Breast epithelium (tissue), 3 donors: ENCODE measurements around the gene NEU4.

Experiments
- CTCF ChIP-seq, 3 donors: fragments of 450-650 bp; IDR thresholded peaks; one replicate each; pipeline ENCODE4 v1.5.1; 2016 to 2017; ENCODE audit warnings: antibody characterized with exemption in 3 of 3, mild to moderate bottlenecking in 3 of 3, moderate library complexity in 3 of 3
- POLR2A ChIP-seq: fragments of 450-650 bp; IDR thresholded peaks from one replicate; pipeline ENCODE4 v1.6.1; 2016; ENCODE audit warnings: antibody characterized with exemption, mild to moderate bottlenecking, moderate library complexity

GRCh38 chr2:241864850-241865213 is 55.8 kb downstream of the NEU4 start:
- TF ChIP-seq POLR2A, result no peak
- TF ChIP-seq CTCF (IDR thresholded peaks at IDR 0.05), result no peak
